Measurements from ENCODE around the gene IGFBPL1.
"Not testable (repeated sequence)": the region's sequence is repeated elsewhere in the genome, so short reads cannot be mapped to it uniquely, and the experiment has no call there.

Gene IGFBPL1

GRCh38 chr9:38418366-38418765 is 5.9 kb downstream of the IGFBPL1 start:
- Mint-ChIP-seq H3K9me3 (ENCODE audit: low read depth) (no peaks in the 10 kb centered on the region), H3K36me3 (no peaks in the 10 kb centered on the region), H3K4me3 (no peak overlapping the region), H3K4me1 (ENCODE audit: low read depth) (peaks cover under 1% of the 10 kb centered on the region), H3K27ac (no peak overlapping the region), H3K27me3 (peaks cover 14% of the 10 kb centered on the region)

GRCh38 chr9:38417003-38417945 is 7.0 kb downstream of the IGFBPL1 start:
- Mint-ChIP-seq H3K9me3 (ENCODE audit: low read depth) (no peaks in the 10 kb centered on the region), H3K27me3 (peaks cover 7% of the 10 kb centered on the region), H3K27ac (no peak overlapping the region), H3K36me3 (no peaks in the 10 kb centered on the region), H3K4me3 (no peak overlapping the region), H3K4me1 (ENCODE audit: low read depth) (no peaks in the 10 kb centered on the region)

- H3K36me3 Mint-ChIP-seq, result no peaks in the 10 kb centered on the region
- no peak overlapping the region for H3K4me3 Mint-ChIP-seq
- peaks cover 2% of the 10 kb centered on the region for H3K27me3 Mint-ChIP-seq
- no peaks in the 10 kb centered on the region for H3K4me1 Mint-ChIP-seq (ENCODE audit: low read depth)
- no peaks in the 10 kb centered on the region for H3K9me3 Mint-ChIP-seq (ENCODE audit: low read depth)
- no peak overlapping the region for H3K27ac Mint-ChIP-seq
These were observed 7.8 kb downstream of the IGFBPL1 start for GRCh38 chr9:38416461-38416860.

GRCh38 chr9:38415856-38416255 is 8.4 kb downstream of the IGFBPL1 start:
- Mint-ChIP-seq H3K4me1 (ENCODE audit: low read depth) (no peaks in the 10 kb centered on the region), H3K36me3 (no peaks in the 10 kb centered on the region), H3K9me3 (ENCODE audit: low read depth) (no peaks in the 10 kb centered on the region), H3K27ac (no peak overlapping the region), H3K4me3 (no peak overlapping the region), H3K27me3 (peaks cover 2% of the 10 kb centered on the region)

GRCh38 chr9:38414040-38414723 is 10.1 kb downstream of the IGFBPL1 start:
- Mint-ChIP-seq H3K27me3 (peaks cover 2% of the 10 kb centered on the region), H3K4me3 (no peak overlapping the region), H3K4me1 (ENCODE audit: low read depth) (no peaks in the 10 kb centered on the region), H3K36me3 (no peaks in the 10 kb centered on the region), H3K9me3 (ENCODE audit: low read depth) (no peaks in the 10 kb centered on the region), H3K27ac (no peak overlapping the region)

GRCh38 chr9:38413283-38413682 is 11.0 kb downstream of the IGFBPL1 start:
- Mint-ChIP-seq H3K36me3 (no peaks in the 10 kb centered on the region), H3K4me1 (ENCODE audit: low read depth) (no peaks in the 10 kb centered on the region), H3K4me3 (no peak overlapping the region), H3K27ac (no peak overlapping the region), H3K27me3 (peaks cover 2% of the 10 kb centered on the region), H3K9me3 (ENCODE audit: low read depth) (no peaks in the 10 kb centered on the region)

GRCh38 chr9:38412751-38413150 is 11.5 kb downstream of the IGFBPL1 start:
- Mint-ChIP-seq H3K27ac (no peak overlapping the region), H3K9me3 (ENCODE audit: low read depth) (no peaks in the 10 kb centered on the region), H3K27me3 (peaks cover 2% of the 10 kb centered on the region), H3K4me3 (no peak overlapping the region), H3K4me1 (ENCODE audit: low read depth) (no peaks in the 10 kb centered on the region), H3K36me3 (no peaks in the 10 kb centered on the region)

- H3K4me1 Mint-ChIP-seq (ENCODE audit: low read depth), result no peaks in the 10 kb centered on the region
- no peaks in the 10 kb centered on the region for H3K36me3 Mint-ChIP-seq
- no peak overlapping the region for H3K27ac Mint-ChIP-seq
- H3K27me3 Mint-ChIP-seq, result peaks cover 7% of the 10 kb centered on the region
- H3K9me3 Mint-ChIP-seq (ENCODE audit: low read depth), result no peaks in the 10 kb centered on the region
- no peak overlapping the region for H3K4me3 Mint-ChIP-seq
These were observed 15.5 kb downstream of the IGFBPL1 start for GRCh38 chr9:38408719-38409118.

- H3K27me3 Mint-ChIP-seq, result peaks cover 9% of the 10 kb centered on the region
These were observed 17.6 kb downstream of the IGFBPL1 start for GRCh38 chr9:38406476-38407186.

GRCh38 chr9:38405785-38406184 is 18.5 kb downstream of the IGFBPL1 start:
- no peaks in the 10 kb centered on the region for H3K36me3 Mint-ChIP-seq
- H3K27me3 Mint-ChIP-seq, result peaks cover 9% of the 10 kb centered on the region
- peaks cover under 1% of the 10 kb centered on the region for H3K4me1 Mint-ChIP-seq (ENCODE audit: low read depth)
- no peak overlapping the region for H3K4me3 Mint-ChIP-seq
- no peaks in the 10 kb centered on the region for H3K9me3 Mint-ChIP-seq (ENCODE audit: low read depth)
- no peak overlapping the region for H3K27ac Mint-ChIP-seq

More at GRCh38 chr9:38406476-38407186, 17.6 kb downstream of the IGFBPL1 start:
- Mint-ChIP-seq H3K4me3 (no peak overlapping the region), H3K36me3 (no peaks in the 10 kb centered on the region), H3K9me3 (ENCODE audit: low read depth) (no peaks in the 10 kb centered on the region), H3K27ac (no peak overlapping the region), H3K4me1 (ENCODE audit: low read depth) (no peaks in the 10 kb centered on the region)

GRCh38 chr9:38404314-38404713 is 19.9 kb downstream of the IGFBPL1 start:
- Mint-ChIP-seq H3K36me3 (no peaks in the 10 kb centered on the region), H3K27ac (no peak overlapping the region), H3K4me1 (ENCODE audit: low read depth) (peaks cover 2% of the 10 kb centered on the region), H3K27me3 (peaks cover 9% of the 10 kb centered on the region), H3K4me3 (no peak overlapping the region), H3K9me3 (ENCODE audit: low read depth) (no peaks in the 10 kb centered on the region)

GRCh38 chr9:38401994-38402393 is 22.3 kb downstream of the IGFBPL1 start:
- H3K27me3 Mint-ChIP-seq, result peaks cover 9% of the 10 kb centered on the region
- H3K27ac Mint-ChIP-seq, result no peak overlapping the region
- H3K36me3 Mint-ChIP-seq, result peaks cover 10% of the 10 kb centered on the region
- H3K4me1 Mint-ChIP-seq (ENCODE audit: low read depth), result peaks cover 2% of the 10 kb centered on the region
- H3K4me3 Mint-ChIP-seq, result no peak overlapping the region
- no peaks in the 10 kb centered on the region for H3K9me3 Mint-ChIP-seq (ENCODE audit: low read depth)

GRCh38 chr9:38399191-38399590 is 25.1 kb downstream of the IGFBPL1 start:
- not testable (repeated sequence) for H3K4me1 Mint-ChIP-seq (ENCODE audit: low read depth); H3K27ac Mint-ChIP-seq; H3K4me3 Mint-ChIP-seq; H3K27me3 Mint-ChIP-seq; H3K9me3 Mint-ChIP-seq (ENCODE audit: low read depth)
- H3K36me3 Mint-ChIP-seq, result peaks cover 16% of the 10 kb centered on the region

GRCh38 chr9:38396371-38396671 is 27.9 kb downstream of the IGFBPL1 start:
- Mint-ChIP-seq H3K27me3 (no peaks in the 10 kb centered on the region), H3K4me1 (ENCODE audit: low read depth) (peaks cover 15% of the 10 kb centered on the region)

More at GRCh38 chr9:38396371-38396671, 27.9 kb downstream of the IGFBPL1 start:
- H3K4me3 Mint-ChIP-seq, result no peak overlapping the region
- H3K27ac Mint-ChIP-seq, result no peak overlapping the region
- peaks cover 16% of the 10 kb centered on the region for H3K36me3 Mint-ChIP-seq
- no peaks in the 10 kb centered on the region for H3K9me3 Mint-ChIP-seq (ENCODE audit: low read depth)
